SU-DHL-6 (cell line): ENCODE measurements around the gene FLAD1.

Experiments
- CTCF ChIP-seq: fragments of 200-600 bp; sonication (generic); IDR thresholded peaks from one replicate; pipeline ENCODE4 v1.5.1; 2017; ENCODE audit warnings: antibody characterized with exemption, mild to moderate bottlenecking, low read length, moderate library complexity; ENCODE audit not compliant: insufficient read depth, poor library complexity, severe bottlenecking
- EZH2phosphoT487 ChIP-seq: fragments of 200-600 bp; sonication (generic), shearing (Covaris generic); conservative IDR thresholded peaks from 2 replicates; pipeline ENCODE4 v1.6.1; 2018; ENCODE audit warnings: mild to moderate bottlenecking, antibody characterized with exemption, low read length, moderate library complexity, mixed read lengths

GRCh38 chr1:154973344-154974101, 9.6 kb upstream of the FLAD1 start:
- TF ChIP-seq CTCF (no peak), EZH2phosphoT487 (no peak)
